ENCODE results near the gene KCNK6.

KCNK6 gene

GRCh38 chr19:38346837-38347236 lies 27.2 kb downstream of the KCNK6 start:
- H3K4me3 ChIP-seq (ENCODE audit: low read depth, low read length) = no peak overlapping the region
- no peak for TF ChIP-seq POLR2A (IDR thresholded peaks at IDR 0.05; ENCODE audit: extremely low read depth, insufficient read length)
- TF ChIP-seq CTCF (IDR thresholded peaks at IDR 0.05; ENCODE audit: low read depth, low read length) = no peak
- TF ChIP-seq, protein P1, sequence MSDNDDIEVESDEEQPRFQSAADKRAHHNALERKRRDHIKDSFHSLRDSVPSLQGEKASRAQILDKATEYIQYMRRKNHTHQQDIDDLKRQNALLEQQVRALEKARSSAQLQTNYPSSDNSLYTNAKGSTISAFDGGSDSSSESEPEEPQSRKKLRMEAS (IDR thresholded peaks at IDR 0.05; ENCODE audit: low read depth, low read length) = no peak
- no peak for TF ChIP-seq MYC (IDR thresholded peaks at IDR 0.05; ENCODE audit: low read depth, low read length)
- DNase-seq (ENCODE audit: low read depth) = no peak

DNA sequence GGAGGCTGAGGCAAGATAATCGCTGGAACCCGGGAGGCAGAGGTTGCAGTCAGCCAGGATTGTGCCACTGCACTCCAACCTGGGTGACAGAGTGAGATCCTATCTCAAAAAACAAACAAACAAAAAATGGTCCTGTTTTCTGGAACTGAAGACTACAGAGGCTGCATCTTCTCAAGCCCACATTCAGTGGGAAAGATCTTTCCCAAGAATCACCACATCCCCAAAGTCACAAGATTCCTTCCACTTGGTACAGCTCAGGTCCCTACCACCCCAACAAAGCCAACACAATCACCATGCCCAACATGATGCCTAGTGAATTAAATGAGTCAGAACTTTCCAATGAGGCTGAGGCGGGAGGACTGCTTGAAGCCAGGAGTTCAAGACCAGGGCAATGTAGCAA lies 31.2 kb downstream of the KCNK6 start:
- no peak for DNase-seq (ENCODE audit: low read depth)
- H3K4me3 ChIP-seq (ENCODE audit: low read depth, low read length) = no peak overlapping the region
- TF ChIP-seq, protein P1 (IDR thresholded peaks at IDR 0.05; ENCODE audit: low read depth, low read length) = no peak
- no peak for TF ChIP-seq CTCF (IDR thresholded peaks at IDR 0.05; ENCODE audit: low read depth, low read length)
- TF ChIP-seq MYC (IDR thresholded peaks at IDR 0.05; ENCODE audit: low read depth, low read length) = no peak
- no peak for TF ChIP-seq POLR2A (IDR thresholded peaks at IDR 0.05; ENCODE audit: extremely low read depth, insufficient read length)

GRCh38 chr19:38351865-38352395 lies 32.3 kb downstream of the KCNK6 start:
- TF ChIP-seq, protein P1 (IDR thresholded peaks at IDR 0.05; ENCODE audit: low read depth, low read length) = no peak
- TF ChIP-seq CTCF (IDR thresholded peaks at IDR 0.05; ENCODE audit: low read depth, low read length) (no peak), POLR2A (IDR thresholded peaks at IDR 0.05; ENCODE audit: extremely low read depth, insufficient read length) (no peak), MYC (IDR thresholded peaks at IDR 0.05; ENCODE audit: low read depth, low read length) (no peak)
- no peak overlapping the region for H3K4me3 ChIP-seq (ENCODE audit: low read depth, low read length)
- no peak for DNase-seq (ENCODE audit: low read depth)

- H3K4me3 ChIP-seq (ENCODE audit: low read depth, low read length) = no peak overlapping the region
- TF ChIP-seq MYC (IDR thresholded peaks at IDR 0.05; ENCODE audit: low read depth, low read length) = no peak
- DNase-seq (ENCODE audit: low read depth) = no peak
Observed at GRCh38 chr19:38352611-38353010, 33.0 kb downstream of the KCNK6 start.

GRCh38 chr19:38355728-38356725 lies 36.4 kb downstream of the KCNK6 start:
- TF ChIP-seq, protein P1 (IDR thresholded peaks at IDR 0.05; ENCODE audit: low read depth, low read length) = no peak
- no peak for TF ChIP-seq POLR2A (IDR thresholded peaks at IDR 0.05; ENCODE audit: extremely low read depth, insufficient read length)
- no peak for TF ChIP-seq CTCF (IDR thresholded peaks at IDR 0.05; ENCODE audit: low read depth, low read length)
- no peak for TF ChIP-seq MYC (IDR thresholded peaks at IDR 0.05; ENCODE audit: low read depth, low read length)
- DNase-seq (ENCODE audit: low read depth) = no peak
- no peak overlapping the region for H3K4me3 ChIP-seq (ENCODE audit: low read depth, low read length)

- no peak for DNase-seq (ENCODE audit: low read depth)
- TF ChIP-seq, protein P1 (IDR thresholded peaks at IDR 0.05; ENCODE audit: low read depth, low read length) = no peak
- TF ChIP-seq CTCF (IDR thresholded peaks at IDR 0.05; ENCODE audit: low read depth, low read length) (no peak), POLR2A (IDR thresholded peaks at IDR 0.05; ENCODE audit: extremely low read depth, insufficient read length) (no peak)
- H3K4me3 ChIP-seq (ENCODE audit: low read depth, low read length) = no peak overlapping the region
Observed at GRCh38 chr19:38358071-38358470, 38.4 kb downstream of the KCNK6 start.
